Ishikawa (cell line): ENCODE measurements around the gene HCFC1.
A peak's percentile ranks its signal among the peaks of the same experiment; 100 is the strongest.

Experiments used
- CEBPB ChIP-seq: IDR thresholded peaks from 2 replicates; pipeline ENCODE4 v1.6.1; 2012
- CREB1 ChIP-seq: IDR thresholded peaks from 2 replicates; pipeline ENCODE4 v1.6.1; 2012; ENCODE audit warnings: low read depth
- EGR1 ChIP-seq: IDR thresholded peaks from 2 replicates; pipeline ENCODE4 v1.6.1; 2012
- EP300 ChIP-seq: IDR thresholded peaks from 2 replicates; pipeline ENCODE4 v1.6.1; 2012; ENCODE audit warnings: borderline replicate concordance
- FOXM1 ChIP-seq: IDR thresholded peaks from 2 replicates; pipeline ENCODE4 v1.6.1; 2012; ENCODE audit warnings: low read depth, borderline replicate concordance
- NFIC ChIP-seq: IDR thresholded peaks from 2 replicates; pipeline ENCODE4 v1.6.1; 2012
- RAD21 ChIP-seq: IDR thresholded peaks from 2 replicates; pipeline ENCODE4 v1.6.1; 2012; ENCODE audit warnings: low read depth
- TAF1 ChIP-seq: IDR thresholded peaks from 2 replicates; pipeline ENCODE4 v1.6.1; 2012; ENCODE audit warnings: low read depth, mild to moderate bottlenecking
- TCF12 ChIP-seq: IDR thresholded peaks from 2 replicates; pipeline ENCODE4 v1.6.1; 2012; ENCODE audit warnings: low read depth
- TEAD4 ChIP-seq: IDR thresholded peaks from 2 replicates; pipeline ENCODE4 v1.6.1; 2012
- YY1 ChIP-seq: IDR thresholded peaks from 2 replicates; pipeline ENCODE4 v1.6.1; 2012; ENCODE audit warnings: low read depth
- ZBTB7A ChIP-seq: IDR thresholded peaks from 2 replicates; pipeline ENCODE4 v1.6.1; 2012; ENCODE audit warnings: low read depth
- TF ChIP-seq, protein P1 (sequence below): IDR thresholded peaks from 2 replicates; pipeline ENCODE4 v1.6.1; 2012
- TF ChIP-seq, protein P2 (sequence below): IDR thresholded peaks from 2 replicates; pipeline ENCODE4 v1.6.1; 2012; ENCODE audit warnings: low read depth, mild to moderate bottlenecking
- TF ChIP-seq, protein P3 (sequence below): IDR thresholded peaks from 2 replicates; pipeline ENCODE4 v1.6.1; 2012

HCFC1 gene

DNA sequence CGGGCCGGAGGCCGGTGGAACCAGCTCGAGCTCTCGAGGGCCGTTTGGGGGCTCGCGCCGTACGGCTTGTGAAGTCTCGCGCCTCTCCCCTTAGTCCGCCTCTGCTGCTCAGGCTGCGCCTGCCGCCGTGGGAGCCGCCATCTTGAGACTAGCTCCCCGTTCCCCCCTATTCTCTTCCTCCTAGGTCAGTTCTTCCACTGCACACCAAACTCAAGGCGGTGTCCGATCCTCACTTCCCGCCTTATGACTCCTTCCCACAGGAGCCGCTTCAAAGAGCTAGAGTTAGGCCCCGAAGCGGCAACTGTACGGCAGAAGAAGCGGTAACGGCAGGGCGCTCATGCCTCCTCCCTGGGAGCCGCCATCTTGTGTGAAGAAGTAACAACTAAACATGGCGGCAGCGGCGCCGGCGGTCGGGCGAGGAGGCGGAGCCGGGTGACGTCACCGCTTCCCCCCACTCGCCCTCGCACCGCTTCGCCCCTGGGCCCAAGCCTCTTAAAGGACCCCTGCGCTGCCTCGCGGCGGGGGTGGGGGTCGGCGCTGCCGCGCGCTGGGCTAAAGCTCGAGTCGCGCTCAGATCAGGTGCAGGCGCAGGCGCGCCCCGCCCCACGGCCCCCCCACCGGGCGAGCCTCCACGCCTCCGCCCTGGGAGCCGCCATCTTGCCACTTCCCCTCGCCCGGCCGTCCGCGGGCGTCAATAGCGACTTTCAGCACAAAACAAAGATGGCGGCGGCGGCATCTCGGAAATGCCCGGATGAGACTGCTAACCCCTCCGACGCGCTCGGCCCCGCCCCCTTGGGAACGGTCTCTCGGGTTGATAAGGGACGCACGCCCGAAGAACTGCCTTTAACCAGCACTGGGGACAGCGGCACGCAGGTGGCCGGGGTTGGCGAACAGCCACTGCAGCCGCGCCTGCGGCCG lies at the start of gene HCFC1:
HCFC1 (minus strand) TSS at position 369 of the 918 bp plus-strand sequence. CDS start 978 bp downstream, outside the sequence.
- TF ChIP-seq, protein P1, sequence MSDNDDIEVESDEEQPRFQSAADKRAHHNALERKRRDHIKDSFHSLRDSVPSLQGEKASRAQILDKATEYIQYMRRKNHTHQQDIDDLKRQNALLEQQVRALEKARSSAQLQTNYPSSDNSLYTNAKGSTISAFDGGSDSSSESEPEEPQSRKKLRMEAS: peak; percentile 68
- TF ChIP-seq, protein P2, sequence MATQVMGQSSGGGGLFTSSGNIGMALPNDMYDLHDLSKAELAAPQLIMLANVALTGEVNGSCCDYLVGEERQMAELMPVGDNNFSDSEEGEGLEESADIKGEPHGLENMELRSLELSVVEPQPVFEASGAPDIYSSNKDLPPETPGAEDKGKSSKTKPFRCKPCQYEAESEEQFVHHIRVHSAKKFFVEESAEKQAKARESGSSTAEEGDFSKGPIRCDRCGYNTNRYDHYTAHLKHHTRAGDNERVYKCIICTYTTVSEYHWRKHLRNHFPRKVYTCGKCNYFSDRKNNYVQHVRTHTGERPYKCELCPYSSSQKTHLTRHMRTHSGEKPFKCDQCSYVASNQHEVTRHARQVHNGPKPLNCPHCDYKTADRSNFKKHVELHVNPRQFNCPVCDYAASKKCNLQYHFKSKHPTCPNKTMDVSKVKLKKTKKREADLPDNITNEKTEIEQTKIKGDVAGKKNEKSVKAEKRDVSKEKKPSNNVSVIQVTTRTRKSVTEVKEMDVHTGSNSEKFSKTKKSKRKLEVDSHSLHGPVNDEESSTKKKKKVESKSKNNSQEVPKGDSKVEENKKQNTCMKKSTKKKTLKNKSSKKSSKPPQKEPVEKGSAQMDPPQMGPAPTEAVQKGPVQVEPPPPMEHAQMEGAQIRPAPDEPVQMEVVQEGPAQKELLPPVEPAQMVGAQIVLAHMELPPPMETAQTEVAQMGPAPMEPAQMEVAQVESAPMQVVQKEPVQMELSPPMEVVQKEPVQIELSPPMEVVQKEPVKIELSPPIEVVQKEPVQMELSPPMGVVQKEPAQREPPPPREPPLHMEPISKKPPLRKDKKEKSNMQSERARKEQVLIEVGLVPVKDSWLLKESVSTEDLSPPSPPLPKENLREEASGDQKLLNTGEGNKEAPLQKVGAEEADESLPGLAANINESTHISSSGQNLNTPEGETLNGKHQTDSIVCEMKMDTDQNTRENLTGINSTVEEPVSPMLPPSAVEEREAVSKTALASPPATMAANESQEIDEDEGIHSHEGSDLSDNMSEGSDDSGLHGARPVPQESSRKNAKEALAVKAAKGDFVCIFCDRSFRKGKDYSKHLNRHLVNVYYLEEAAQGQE: no peak; the same call in 1 of the 2 replicates
- TF ChIP-seq CEBPB: no peak
- TF ChIP-seq NFIC: 0 out of 2 replicates have a peak, but pooled peaks have one; percentile 8
- TF ChIP-seq TAF1: peak; percentile 49
- TF ChIP-seq TCF12: 0 out of 2 replicates have a peak, but pooled peaks have one; percentile 11
- no peak; the same call in 1 of the 2 replicates for TF ChIP-seq TEAD4
- 0 out of 2 replicates have a peak, but pooled peaks have one; percentile 39 for TF ChIP-seq CREB1
- TF ChIP-seq EGR1: peak; percentile 69; the same call in 1 of the 2 replicates
- TF ChIP-seq YY1: peak; percentile 90

DNA sequence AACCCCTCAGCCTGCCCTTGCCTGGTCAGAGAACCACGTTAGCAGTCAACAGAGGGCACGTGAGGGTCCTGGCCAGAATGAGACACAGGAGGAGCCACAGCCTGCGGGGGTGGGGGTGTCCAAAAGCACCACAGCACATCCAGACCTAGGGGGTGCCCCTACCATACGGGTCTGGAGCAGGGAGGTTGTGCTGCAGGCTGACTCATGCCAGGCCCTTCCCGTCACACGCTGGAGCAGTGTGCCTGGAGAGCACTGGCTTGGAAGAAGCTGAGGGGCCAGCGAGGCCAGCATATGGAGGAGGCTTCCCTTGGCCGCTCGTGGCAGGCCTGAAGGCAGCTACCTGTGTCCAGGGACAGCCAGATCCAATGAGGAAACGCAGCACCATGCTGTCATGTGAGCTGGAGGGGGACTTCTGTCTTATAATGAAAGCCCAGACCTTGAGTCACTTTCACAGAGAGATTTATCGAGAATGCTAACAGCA lies 49.6 kb upstream of the HCFC1 start:
- TF ChIP-seq, protein P1: no peak
- no peak for TF ChIP-seq EP300
- no peak for TF ChIP-seq CEBPB
- TF ChIP-seq CREB1: no peak
- TF ChIP-seq EGR1: no peak
- no peak for TF ChIP-seq ZBTB7A
- no peak for TF ChIP-seq FOXM1
- no peak for TF ChIP-seq TAF1
- TF ChIP-seq YY1: no peak
- no peak for TF ChIP-seq NFIC
- TF ChIP-seq TCF12: no peak
- TF ChIP-seq, protein P3, sequence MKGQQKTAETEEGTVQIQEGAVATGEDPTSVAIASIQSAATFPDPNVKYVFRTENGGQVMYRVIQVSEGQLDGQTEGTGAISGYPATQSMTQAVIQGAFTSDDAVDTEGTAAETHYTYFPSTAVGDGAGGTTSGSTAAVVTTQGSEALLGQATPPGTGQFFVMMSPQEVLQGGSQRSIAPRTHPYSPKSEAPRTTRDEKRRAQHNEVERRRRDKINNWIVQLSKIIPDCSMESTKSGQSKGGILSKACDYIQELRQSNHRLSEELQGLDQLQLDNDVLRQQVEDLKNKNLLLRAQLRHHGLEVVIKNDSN: no peak
- TF ChIP-seq, protein P2: no peak
- no peak for TF ChIP-seq TEAD4
- no peak for TF ChIP-seq RAD21

DNA sequence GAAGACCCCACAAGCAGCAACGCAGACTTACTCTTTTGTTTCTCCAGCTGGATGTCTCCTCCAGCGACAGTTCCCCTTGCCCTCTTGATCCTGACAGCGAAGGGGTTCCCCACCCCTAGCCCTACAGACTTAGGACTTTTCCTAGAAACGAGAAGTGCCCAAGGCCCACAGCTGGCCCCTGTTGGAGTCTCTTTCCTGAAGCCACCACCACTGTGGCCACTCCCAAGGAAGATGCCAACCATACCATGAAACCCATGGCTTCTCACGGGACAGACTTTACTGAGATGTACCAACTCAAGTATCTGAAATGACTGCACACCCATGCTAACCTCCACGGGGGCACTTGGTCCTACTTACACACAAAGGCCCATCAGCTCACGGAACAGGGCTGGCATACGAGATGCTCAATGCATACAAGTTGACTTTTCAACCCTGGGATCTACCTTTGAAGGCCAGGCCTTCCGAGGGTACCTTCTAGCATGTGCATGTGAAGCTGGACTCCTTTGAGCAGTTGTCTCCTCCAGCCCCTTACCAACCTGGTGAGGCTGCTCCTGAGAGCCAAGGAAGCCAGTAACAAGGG lies 49.0 kb upstream of the HCFC1 start:
- TF ChIP-seq, protein P3: no peak
- TF ChIP-seq, protein P2: no peak
- no peak for TF ChIP-seq FOXM1
- no peak for TF ChIP-seq TCF12
- TF ChIP-seq NFIC: no peak
- TF ChIP-seq RAD21: no peak
- TF ChIP-seq ZBTB7A: no peak
- no peak for TF ChIP-seq TEAD4
- no peak for TF ChIP-seq TAF1
- no peak for TF ChIP-seq CEBPB
- no peak for TF ChIP-seq YY1
- TF ChIP-seq, protein P1: no peak
